ENCODE results near the gene MLLT10.

DNA sequence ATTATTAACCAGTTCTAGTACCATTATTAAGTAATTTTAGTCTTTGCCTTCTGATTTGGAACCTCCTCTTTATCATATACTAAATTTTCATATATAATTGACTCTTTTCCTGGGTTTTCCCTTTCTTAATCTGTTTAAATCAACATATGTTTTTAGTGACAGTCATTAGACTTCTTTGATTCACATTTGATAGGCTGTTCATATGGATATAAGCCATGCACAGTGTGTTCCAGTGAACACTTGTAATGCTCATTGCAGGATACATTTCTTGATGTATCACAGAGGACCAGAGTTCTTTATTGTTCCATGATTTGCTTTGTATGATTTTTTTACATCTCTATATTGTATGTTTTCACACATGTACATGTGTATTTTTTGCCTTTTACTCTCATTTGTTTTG lies 114.0 kb downstream of the MLLT10 start:
- TF ChIP-seq, protein P1, sequence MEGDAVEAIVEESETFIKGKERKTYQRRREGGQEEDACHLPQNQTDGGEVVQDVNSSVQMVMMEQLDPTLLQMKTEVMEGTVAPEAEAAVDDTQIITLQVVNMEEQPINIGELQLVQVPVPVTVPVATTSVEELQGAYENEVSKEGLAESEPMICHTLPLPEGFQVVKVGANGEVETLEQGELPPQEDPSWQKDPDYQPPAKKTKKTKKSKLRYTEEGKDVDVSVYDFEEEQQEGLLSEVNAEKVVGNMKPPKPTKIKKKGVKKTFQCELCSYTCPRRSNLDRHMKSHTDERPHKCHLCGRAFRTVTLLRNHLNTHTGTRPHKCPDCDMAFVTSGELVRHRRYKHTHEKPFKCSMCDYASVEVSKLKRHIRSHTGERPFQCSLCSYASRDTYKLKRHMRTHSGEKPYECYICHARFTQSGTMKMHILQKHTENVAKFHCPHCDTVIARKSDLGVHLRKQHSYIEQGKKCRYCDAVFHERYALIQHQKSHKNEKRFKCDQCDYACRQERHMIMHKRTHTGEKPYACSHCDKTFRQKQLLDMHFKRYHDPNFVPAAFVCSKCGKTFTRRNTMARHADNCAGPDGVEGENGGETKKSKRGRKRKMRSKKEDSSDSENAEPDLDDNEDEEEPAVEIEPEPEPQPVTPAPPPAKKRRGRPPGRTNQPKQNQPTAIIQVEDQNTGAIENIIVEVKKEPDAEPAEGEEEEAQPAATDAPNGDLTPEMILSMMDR (IDR thresholded peaks at IDR 0.05; ENCODE audit: extremely low read depth in 1 of 2, insufficient read depth in 1 of 2, low read depth in 1 of 2, low read length in 2 of 2), result no peak
- TF ChIP-seq, protein P2, sequence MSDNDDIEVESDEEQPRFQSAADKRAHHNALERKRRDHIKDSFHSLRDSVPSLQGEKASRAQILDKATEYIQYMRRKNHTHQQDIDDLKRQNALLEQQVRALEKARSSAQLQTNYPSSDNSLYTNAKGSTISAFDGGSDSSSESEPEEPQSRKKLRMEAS (IDR thresholded peaks at IDR 0.05; ENCODE audit: insufficient read depth, insufficient read length), result no peak
- TF ChIP-seq POLR2A (IDR thresholded peaks at IDR 0.05; ENCODE audit: low read depth, low read length) (no peak), POLR2AphosphoS5 (IDR thresholded peaks at IDR 0.05; ENCODE audit: insufficient read depth, low read depth, low read length) (no peak), EZH2 (IDR thresholded peaks at IDR 0.05; ENCODE audit: borderline replicate concordance, low read depth, low read length, severe bottlenecking) (no peak)

Measured in endothelial cell of umbilical vein (primary cell).